Hepatocyte (in vitro differentiated cells): ENCODE measurements around the gene AIRE. TPM values are rescaled to one million over a fixed set of nuclear protein-coding genes. Genes with fewer than 3 reads are reported as not detected.

ENCODE experiments used
- DNase-seq: peaks from one replicate; pipeline ENCODE4 v3.0.0-alpha.2; 2016; ENCODE audit warnings: low spot score
- H2AFZ ChIP-seq: fragments of 200-600 bp; sonication (generic); 2 replicates; pipeline ENCODE4 v1.6.0; 2016; ENCODE audit warnings: antibody characterized with exemption, mild to moderate bottlenecking
- H3K27ac ChIP-seq: fragments of 200-600 bp; sonication (generic); 2 replicates; pipeline ENCODE4 v1.5.1; 2016; ENCODE audit warnings: mild to moderate bottlenecking
- H3K27me3 ChIP-seq: fragments of 200-600 bp; sonication (generic); 2 replicates; pipeline ENCODE4 v1.6.1; 2016
- H3K36me3 ChIP-seq: fragments of 200-600 bp; sonication (generic); replicated peaks from 2 replicates; pipeline ENCODE4 v1.5.1; 2016; ENCODE audit warnings: low read depth; ENCODE audit not compliant: insufficient read depth
- H3K4me1 ChIP-seq: fragments of 200-600 bp; sonication (generic); 2 replicates; pipeline ENCODE4 v1.5.1; 2016; ENCODE audit warnings: mild to moderate bottlenecking, moderate library complexity; ENCODE audit not compliant: insufficient read depth
- H3K4me2 ChIP-seq: fragments of 200-600 bp; sonication (generic); 2 replicates; pipeline ENCODE4 v1.6.0; 2016
- H3K4me3 ChIP-seq: fragments of 200-600 bp; sonication (generic); 2 replicates; pipeline ENCODE4 v1.5.1; 2016; ENCODE audit warnings: mild to moderate bottlenecking
- H3K79me2 ChIP-seq: fragments of 200-600 bp; sonication (generic); 2 replicates; pipeline ENCODE4 v1.6.0; 2017; ENCODE audit warnings: mild to moderate bottlenecking
- H3K9me2 ChIP-seq: fragments of 200-600 bp; sonication (generic); replicated peaks from 2 replicates; pipeline ENCODE4 v1.6.0; 2017; ENCODE audit warnings: mild to moderate bottlenecking; ENCODE audit not compliant: insufficient read depth
- H3K9me3 ChIP-seq: fragments of 200-600 bp; sonication (generic); 2 replicates; pipeline ENCODE4 v1.5.1; 2016; ENCODE audit warnings: low read depth, mild to moderate bottlenecking
- H4K20me1 ChIP-seq: fragments of 200-600 bp; sonication (generic); 2 replicates; pipeline ENCODE4 v1.6.0; 2016; ENCODE audit warnings: mild to moderate bottlenecking; ENCODE audit not compliant: insufficient read depth, poor library complexity, severe bottlenecking
- CTCF ChIP-seq: fragments of 200-600 bp; sonication (generic); IDR thresholded peaks from 2 replicates; pipeline ENCODE4 v1.5.1; 2016; ENCODE audit warnings: antibody characterized with exemption, mild to moderate bottlenecking; ENCODE audit not compliant: poor library complexity
- EZH2 ChIP-seq: fragments of 200-600 bp; sonication (generic); IDR thresholded peaks from 2 replicates; pipeline ENCODE4 v1.6.1; 2016; ENCODE audit warnings: antibody characterized with exemption, mild to moderate bottlenecking, borderline replicate concordance
- EZH2phosphoT487 ChIP-seq: fragments of 200-600 bp; sonication (generic); IDR thresholded peaks from one replicate; pipeline ENCODE4 v1.6.1; 2018; ENCODE audit warnings: antibody characterized with exemption, mild to moderate bottlenecking, low read depth, moderate library complexity; ENCODE audit not compliant: unreplicated experiment, severe bottlenecking
- WGBS: methylation state at CpG from one replicate; pipeline ENCODE4 v1.1.6; 2016; ENCODE audit warnings: low lambda C conversion rate; ENCODE audit errors: missing lambda C conversion rate; 5-methylcytosine and 5-hydroxymethylcytosine counted together
- polyA plus RNA-seq: library from polyadenylated mRNA; unstranded; fragments of >200 nt; fragmentation: Nextera tagmentation; extraction: Ambion mirVana; gene quantifications from 2 replicates; pipeline ENCODE4 v1.2.1, GENCODE V29; 2016
- total RNA-seq: library from RNA; depleted of rRNA; stranded (reverse); fragments of >200 nt; gene quantifications from 2 replicates; pipeline ENCODE4 v1.2.3, GENCODE V29; 2014

AIRE gene
- total and polyA plus RNA-seq, 2 experiments from 2014 or later = 0.42 to 1.00 TPM

- no peak for DNase-seq
- Histone ChIP-seq H3K27me3 (no peaks in the 10 kb centered on the region), H3K27ac (no peak overlapping the region), H3K4me3 (no peak overlapping the region), H3K9me2 (no peaks in the 10 kb centered on the region), H4K20me1 (no peaks in the 10 kb centered on the region), H3K36me3 (no peaks in the 10 kb centered on the region), H3K9me3 (no peaks in the 10 kb centered on the region), H3K4me2 (no peak overlapping the region), H3K4me1 (no peaks in the 10 kb centered on the region), H2AFZ (no peak overlapping the region), H3K79me2 (no peaks in the 10 kb centered on the region)
- TF ChIP-seq EZH2 (no peak), CTCF (no peak), EZH2phosphoT487 (no peak)
- 96% methylated on average over 34 of the region's 35 CpGs for WGBS
Observed at GRCh38 chr21:44319407-44320065, 33.9 kb downstream of the AIRE start.

GRCh38 chr21:44320847-44321246 is 35.2 kb downstream of the AIRE start:
- no peak overlapping the region for H3K27ac ChIP-seq
- WGBS = 95% methylated on average over 12 of the region's 13 CpGs
- no peaks in the 10 kb centered on the region for H4K20me1 ChIP-seq
- TF ChIP-seq CTCF (no peak), EZH2phosphoT487 (no peak), EZH2 (no peak)
- H3K9me3 ChIP-seq = no peaks in the 10 kb centered on the region
- H3K79me2 ChIP-seq = no peaks in the 10 kb centered on the region
- H3K27me3 ChIP-seq = no peaks in the 10 kb centered on the region
- no peak for DNase-seq
- H3K4me1 ChIP-seq = no peaks in the 10 kb centered on the region
- H3K9me2 ChIP-seq = no peaks in the 10 kb centered on the region
- H2AFZ ChIP-seq = no peak overlapping the region
- H3K4me2 ChIP-seq = no peak overlapping the region
- H3K36me3 ChIP-seq = no peaks in the 10 kb centered on the region
- no peak overlapping the region for H3K4me3 ChIP-seq

- no peaks in the 10 kb centered on the region for H3K79me2 ChIP-seq
- H3K9me2 ChIP-seq = no peaks in the 10 kb centered on the region
- DNase-seq = no peak
- no peaks in the 10 kb centered on the region for H3K4me1 ChIP-seq
- H3K27ac ChIP-seq = no peak overlapping the region
- TF ChIP-seq EZH2phosphoT487 (no peak), EZH2 (no peak), CTCF (no peak)
- H4K20me1 ChIP-seq = no peaks in the 10 kb centered on the region
- H3K4me3 ChIP-seq = no peak overlapping the region
- H3K9me3 ChIP-seq = no peaks in the 10 kb centered on the region
- H3K4me2 ChIP-seq = no peak overlapping the region
- 96% methylated on average over 23 of the region's 23 CpGs for WGBS
- no peaks in the 10 kb centered on the region for H3K36me3 ChIP-seq
- no peaks in the 10 kb centered on the region for H3K27me3 ChIP-seq
- H2AFZ ChIP-seq = no peak overlapping the region
Observed at GRCh38 chr21:44321846-44322450, 36.3 kb downstream of the AIRE start.
